NT2/D1 (cell line): ENCODE results near the gene AKAP13.
"Not testable (repeated sequence)": the region's sequence is repeated elsewhere in the genome, so short reads cannot be mapped to it uniquely, and the experiment has no call there.

Experiments
- DNase-seq: peaks from one replicate; pipeline ENCODE4 v3.0.0-alpha.2; 2011; ENCODE audit warnings: low read depth, low spot score
- H3K27me3 ChIP-seq: 2 replicates; pipeline ENCODE4 v1.6.0; 2011; ENCODE audit warnings: mild to moderate bottlenecking; ENCODE audit not compliant: insufficient read length, insufficient read depth
- H3K36me3 ChIP-seq: 2 replicates; pipeline ENCODE4 v1.6.1; 2011; ENCODE audit warnings: mild to moderate bottlenecking, low read length, mixed read lengths; ENCODE audit not compliant: insufficient read depth, insufficient read length
- H3K4me1 ChIP-seq: 2 replicates; pipeline ENCODE4 v1.5.1; 2011; ENCODE audit not compliant: insufficient read depth, insufficient read length
- H3K4me3 ChIP-seq: 2 replicates; pipeline ENCODE4 v1.5.1; 2011; ENCODE audit warnings: low read depth; ENCODE audit not compliant: insufficient read length
- H3K9ac ChIP-seq: 2 replicates; pipeline ENCODE4 v1.6.0; 2011; ENCODE audit warnings: low read depth; ENCODE audit not compliant: insufficient read length
- H3K9me3 ChIP-seq: 2 replicates; pipeline ENCODE4 v1.5.1; 2011; ENCODE audit warnings: mild to moderate bottlenecking, low read length; ENCODE audit not compliant: insufficient read depth
- SUZ12 ChIP-seq: IDR thresholded peaks from 2 replicates; pipeline ENCODE4 v1.6.1; 2011; ENCODE audit not compliant: insufficient read length, insufficient read depth; ENCODE audit errors: extremely low read depth
- YY1 ChIP-seq: IDR thresholded peaks from 2 replicates; pipeline ENCODE4 v1.6.1; 2011; ENCODE audit not compliant: insufficient read length, insufficient read depth
- ZNF274 ChIP-seq: IDR thresholded peaks from 2 replicates; pipeline ENCODE4 v1.6.1; 2011; ENCODE audit warnings: mild to moderate bottlenecking, low read depth, low read length

Gene AKAP13

GRCh38 chr15:85479071-85479647 lies 98.8 kb downstream of the AKAP13 start:
- Histone ChIP-seq H3K4me3 (no peak overlapping the region), H3K36me3 (no peaks in the 10 kb centered on the region), H3K9ac (no peak overlapping the region), H3K4me1 (no peaks in the 10 kb centered on the region), H3K9me3 (no peaks in the 10 kb centered on the region), H3K27me3 (no peaks in the 10 kb centered on the region)
- DNase-seq = no peak
- no peak for TF ChIP-seq ZNF274
- no peak for TF ChIP-seq SUZ12
- no peak for TF ChIP-seq YY1

- no peak for TF ChIP-seq SUZ12
- no peak for TF ChIP-seq ZNF274
- H3K4me1 ChIP-seq = no peaks in the 10 kb centered on the region
These were observed 100.5 kb downstream of the AKAP13 start for GRCh38 chr15:85480923-85481322.

GRCh38 chr15:85481543-85481942 lies 101.1 kb downstream of the AKAP13 start:
- H3K9ac ChIP-seq, H3K9me3 ChIP-seq, DNase-seq, H3K36me3 ChIP-seq, H3K27me3 ChIP-seq, H3K4me1 ChIP-seq, H3K4me3 ChIP-seq: not testable (repeated sequence)

More at GRCh38 chr15:85480923-85481322, 100.5 kb downstream of the AKAP13 start:
- H3K4me3 ChIP-seq = no peak overlapping the region
- no peak overlapping the region for H3K9ac ChIP-seq
- DNase-seq = no peak
- no peaks in the 10 kb centered on the region for H3K9me3 ChIP-seq
- no peaks in the 10 kb centered on the region for H3K27me3 ChIP-seq
- no peaks in the 10 kb centered on the region for H3K36me3 ChIP-seq

GRCh38 chr15:85482894-85483293 lies 102.5 kb downstream of the AKAP13 start:
- no peaks in the 10 kb centered on the region for H3K27me3 ChIP-seq
- H3K9me3 ChIP-seq = no peaks in the 10 kb centered on the region
- no peak for TF ChIP-seq YY1
- H3K4me1 ChIP-seq = no peaks in the 10 kb centered on the region
- H3K9ac ChIP-seq = no peak overlapping the region
- no peak overlapping the region for H3K4me3 ChIP-seq
- peaks cover 3% of the 10 kb centered on the region for H3K36me3 ChIP-seq
- DNase-seq = no peak

GRCh38 chr15:85483955-85484354 lies 103.6 kb downstream of the AKAP13 start:
- H3K9me3 ChIP-seq, H3K36me3 ChIP-seq, H3K27me3 ChIP-seq, DNase-seq, H3K4me3 ChIP-seq, H3K4me1 ChIP-seq, H3K9ac ChIP-seq: not testable (repeated sequence)

- not testable (repeated sequence) for H3K9ac ChIP-seq, H3K4me3 ChIP-seq, H3K36me3 ChIP-seq, H3K27me3 ChIP-seq, H3K4me1 ChIP-seq, H3K9me3 ChIP-seq, DNase-seq
These were observed 104.5 kb downstream of the AKAP13 start for GRCh38 chr15:85484923-85485322.

GRCh38 chr15:85485956-85486567 lies 105.7 kb downstream of the AKAP13 start:
- no peaks in the 10 kb centered on the region for H3K9me3 ChIP-seq
- no peak overlapping the region for H3K4me3 ChIP-seq
- no peak overlapping the region for H3K9ac ChIP-seq
- H3K4me1 ChIP-seq = no peaks in the 10 kb centered on the region
- no peak for TF ChIP-seq YY1
- no peak for TF ChIP-seq ZNF274
- no peak for TF ChIP-seq SUZ12
- DNase-seq = peak; percentile 74
- H3K27me3 ChIP-seq = no peaks in the 10 kb centered on the region
- H3K36me3 ChIP-seq = peaks cover 8% of the 10 kb centered on the region

- not testable (repeated sequence) for DNase-seq, H3K9ac ChIP-seq, H3K9me3 ChIP-seq, H3K4me3 ChIP-seq, H3K4me1 ChIP-seq, H3K36me3 ChIP-seq, H3K27me3 ChIP-seq
These were observed 107.4 kb downstream of the AKAP13 start for GRCh38 chr15:85487796-85488195.
